GM12878 (cell line): ENCODE data around the gene AKAP13. TPM values are rescaled to one million over a fixed set of nuclear protein-coding genes. Genes with fewer than 3 reads are reported as not detected.

Experiments
- ATAC-seq: fragments of 200-7000 bp; cut with Tn5 transposase; 3 replicates; pipeline ENCODE4 v1.9.1; 2020; ENCODE audit warnings: mild to moderate bottlenecking, moderate library complexity
- BruUV-seq: library from RNA; stranded (reverse); fragments of 400-500 nt; replicated peaks from 2 replicates; lab custom pipeline; 2021; lab: Mats Ljungman, UMichigan
- CTCF ChIA-PET: fragments of 300-600 bp; sonication (Branson Sonifier 250); formaldehyde crosslinking; extraction: SDS; loops from one replicate; lab custom pipeline; 2021; ENCODE audit warnings: inconsistent platforms; lab: Yijun Ruan, JAX
- POLR2A ChIA-PET: fragments of 350-600 bp; formaldehyde crosslinking; extraction: SDS; loops from one replicate; lab custom pipeline; 2021; ENCODE audit warnings: inconsistent platforms; lab: Charles Lee
- RAD21 ChIA-PET: fragments of 300-600 bp; sonication (Branson Sonifier 250); formaldehyde crosslinking; loops from one replicate; lab custom pipeline; 2023; ENCODE audit warnings: antibody characterized with exemption; ENCODE audit not compliant: unreplicated experiment; lab: Charles Lee
- SMC1A ChIA-PET: fragments of 300-600 bp; sonication (Branson Sonifier 250); formaldehyde crosslinking; loops from one replicate; lab custom pipeline; 2023; ENCODE audit not compliant: unreplicated experiment, uncharacterized antibody; lab: Charles Lee
- DNase-seq: peaks from one replicate; pipeline ENCODE4 v3.0.0-alpha.2; 2011; ENCODE audit warnings: low read depth, low spot score
- FAIRE-seq: peaks from 3 replicates; lab custom pipeline; 2011; peaks lifted over from hg19 to GRCh38; lab: Jason Lieb, UNC
- H2AFZ ChIP-seq: 2 replicates; pipeline ENCODE4 v1.6.0; 2011; ENCODE audit warnings: low read depth, low read length, control low read depth; ENCODE audit not compliant: control insufficient read depth
- H3K27ac ChIP-seq: 2 replicates; pipeline ENCODE4 v1.5.1; 2011; ENCODE audit warnings: control low read depth; ENCODE audit not compliant: control insufficient read depth, insufficient read depth
- H3K27me3 ChIP-seq, 2 experiments: replicated peaks in 1 of 2; 2 replicates each; pipeline versions ENCODE4 v1.6.0 to v1.6.1; 2011; ENCODE audit warnings: low read length in 1 of 2; ENCODE audit not compliant: control insufficient read depth in 2 of 2, insufficient read depth in 2 of 2
- H3K36me3 ChIP-seq, 2 experiments: 2 replicates each; pipeline ENCODE4 v1.5.1; 2011; ENCODE audit warnings: low read length in 1 of 2; ENCODE audit not compliant: control insufficient read depth in 2 of 2, insufficient read depth in 2 of 2
- H3K4me1 ChIP-seq: 2 replicates; pipeline ENCODE4 v1.6.1; 2011; ENCODE audit warnings: mild to moderate bottlenecking, low read length, moderate library complexity, mixed read lengths; ENCODE audit not compliant: control insufficient read depth, insufficient read depth
- H3K4me2 ChIP-seq: 2 replicates; pipeline ENCODE4 v1.6.0; 2011; ENCODE audit warnings: control low read depth; ENCODE audit not compliant: control insufficient read depth, insufficient read depth
- H3K4me3 ChIP-seq: fragments of 200-600 bp; sonication (generic); 2 replicates; pipeline ENCODE4 v1.5.1; 2016
- H3K79me2 ChIP-seq: 2 replicates; pipeline ENCODE4 v1.6.0; 2011; ENCODE audit warnings: low read length; ENCODE audit not compliant: control insufficient read depth, insufficient read depth
- H3K9ac ChIP-seq: 2 replicates; pipeline ENCODE4 v1.8.0; 2011; ENCODE audit warnings: low read length, control low read depth, mixed read lengths; ENCODE audit not compliant: control insufficient read depth, insufficient read depth
- H3K9me3 ChIP-seq: replicated peaks from 3 replicates; pipeline ENCODE4 v1.5.1; 2011; ENCODE audit warnings: mild to moderate bottlenecking, low read length; ENCODE audit not compliant: control insufficient read depth, insufficient read depth
- H4K20me1 ChIP-seq: 2 replicates; pipeline ENCODE4 v1.6.0; 2011; ENCODE audit not compliant: control insufficient read depth, insufficient read depth
- KDM1A ChIP-seq: fragments of 200-600 bp; sonication (generic); IDR thresholded peaks from 2 replicates; pipeline ENCODE4 v1.6.1; 2016; ENCODE audit warnings: borderline replicate concordance
- LARP7 ChIP-seq: fragments of 450-650 bp; IDR thresholded peaks from 2 replicates; pipeline ENCODE4 v1.6.1; 2017; ENCODE audit warnings: mild to moderate bottlenecking
- NR2F1 ChIP-seq: fragments of 450-650 bp; conservative IDR thresholded peaks from 2 replicates; pipeline ENCODE4 v1.6.1; 2017; ENCODE audit warnings: mild to moderate bottlenecking
- PAX8 ChIP-seq: fragments of 450-650 bp; IDR thresholded peaks from 2 replicates; pipeline ENCODE4 v1.6.1; 2017; ENCODE audit warnings: mild to moderate bottlenecking, moderate library complexity
- POLR2A ChIP-seq: IDR thresholded peaks from 2 replicates; pipeline ENCODE4 v1.6.1; 2011; ENCODE audit warnings: low read depth, mild to moderate bottlenecking, low read length
- SREBF1 ChIP-seq: IDR thresholded peaks from 2 replicates; pipeline ENCODE4 v1.6.1; 2012; ENCODE audit warnings: mild to moderate bottlenecking, low read length
- ZBED1 ChIP-seq: IDR thresholded peaks from 2 replicates; pipeline ENCODE4 v1.6.1; 2016; ENCODE audit warnings: borderline replicate concordance
- WGBS: methylation state at CpG from one replicate; pipeline ENCODE4 v1.1.6; 2016; ENCODE audit warnings: low lambda C conversion rate; ENCODE audit not compliant: insufficient replicate concordance, insufficient coverage; ENCODE audit errors: missing lambda C conversion rate; 5-methylcytosine and 5-hydroxymethylcytosine counted together
- in situ Hi-C: fragments of 300-500 bp; cut with MboI; formaldehyde crosslinking; loops from 9 replicates; pipeline ENCODE4 v1.14.3; 2018; ENCODE audit warnings: mixed read lengths
- intact Hi-C: fragments of 100-400 bp; cut with micrococcal nuclease; formaldehyde crosslinking; loops from one replicate; pipeline ENCODE4 v1.14.2; 2022; ENCODE audit not compliant: unreplicated experiment
- polyA plus RNA-seq, 11 experiments: library from polyadenylated mRNA; depleted of rRNA in 4 of 11; unstranded in 6 of 11; stranded (reverse) in 5 of 11; fragments of >200 nt; fragmentation: Nextera tagmentation in 4 of 11; fragmentation: Illumina TruSeq in 1 of 11; extraction: Ambion mirVana in 4 of 11; extraction: Trizol in 1 of 11; gene quantifications; 1 replicate in 1 of 11; 2 replicates in 10 of 11; pipeline versions ENCODE4 v1.2.1 to v1.2.3, GENCODE V29; 2011 to 2016; ENCODE audit warnings: inconsistent platforms in 2 of 11, missing spikeins in 2 of 11, low read depth in 1 of 11
- total RNA-seq, 4 experiments: library from RNA; depleted of rRNA in 3 of 4; stranded (reverse); fragments of >200 nt in 3 of 4; fragmentation: Illumina TruSeq in 1 of 4; extraction: Trizol in 1 of 4; gene quantifications; 2 replicates each; pipeline versions ENCODE4 v1.2.1 to v1.2.3, GENCODE V29; 2013 to 2021
- TF ChIP-seq, protein P1 (sequence below): IDR thresholded peaks from 2 replicates; pipeline ENCODE4 v1.6.1; 2012; ENCODE audit warnings: low read depth, low read length, improper control_type of control experiment
- TF ChIP-seq, protein P2 (sequence below): fragments of 450-650 bp; formaldehyde crosslinking; IDR thresholded peaks from 2 replicates; pipeline ENCODE4 v1.4.0; 2022; ENCODE audit warnings: mild to moderate bottlenecking, moderate library complexity
- TF ChIP-seq, protein P3 (sequence below): fragments of 450-650 bp; formaldehyde crosslinking; IDR thresholded peaks from 2 replicates; pipeline ENCODE4 v1.5.0; 2022; ENCODE audit warnings: mild to moderate bottlenecking, missing genetic modification characterization
- TF ChIP-seq, protein P4 (sequence below): IDR thresholded peaks from 2 replicates; pipeline ENCODE4 v1.6.1; 2011; ENCODE audit warnings: mild to moderate bottlenecking, low read depth, low read length, moderate library complexity; ENCODE audit not compliant: insufficient replicate concordance
- TF ChIP-seq, protein P5 (sequence below): fragments of 150-350 bp; IDR thresholded peaks from 2 replicates; pipeline ENCODE4 v1.6.1; 2016; ENCODE audit warnings: low read depth, low read length

The AKAP13 gene
- total and polyA plus RNA-seq, 10 of the 15 experiments (the other 5 are each of a cell fraction or from before 2014, with no cell fraction given): 14.4 to 74.9 (median 55.1) TPM

DNA sequence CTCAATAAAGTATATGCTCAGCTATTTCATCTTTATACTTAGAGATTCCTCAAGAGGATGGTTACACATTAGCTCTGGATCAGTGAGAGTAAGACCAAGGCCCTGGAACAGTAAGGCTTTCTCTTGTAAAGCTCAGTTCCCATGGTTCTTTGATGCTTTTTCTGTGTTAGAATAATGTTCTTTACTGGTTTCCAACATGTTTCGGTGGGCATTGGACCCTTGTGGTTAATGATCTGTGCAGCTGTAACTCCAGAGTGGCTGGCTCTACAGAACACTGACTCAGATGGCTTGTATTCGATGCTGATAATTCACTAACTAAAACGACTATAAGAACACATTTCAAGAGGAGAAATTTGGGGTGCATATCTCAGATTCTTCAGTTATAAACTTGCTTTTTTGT, 114.7 kb downstream of the AKAP13 start:
- FAIRE-seq (no peak), DNase-seq (no peak), ATAC-seq (no peak)
- CTCF ChIA-PET: interaction anchor here (0.6 to 2.6 kb wide), 2 partner anchors 9 to 14 kb away, joined by 3 to 19 read pairs; no protein-coding TSS in a partner anchor
- H3K27ac ChIP-seq: no peak overlapping the region
- no TSS peak for BruUV-seq
- in situ Hi-C loops (no loop called here), intact Hi-C loops (no loop called here)
- peaks cover 3% of the 10 kb centered on the region; the same call in 1 of the 2 replicates for H4K20me1 ChIP-seq
- RAD21 ChIA-PET: interaction anchor here (1.4 kb wide), 1 partner anchor 115 kb away, joined by 3 read pairs; the partner anchor contains the start of gene AKAP13
- H3K4me1 ChIP-seq: peaks cover 15% of the 10 kb centered on the region
- peaks cover 7% of the 10 kb centered on the region for H3K79me2 ChIP-seq
- H3K4me3 ChIP-seq: no peak overlapping the region
- no peak overlapping the region for H2AFZ ChIP-seq
- SMC1A ChIA-PET: interaction anchor here (0.8 to 2.5 kb wide), 7 partner anchors 10 to 164 kb away, joined by 3 to 13 read pairs (median 4); no protein-coding TSS in a partner anchor
- WGBS: 80% methylated on average over 3 of the region's 3 CpGs
- no peaks in the 10 kb centered on the region; a peak in 1 of 4 replicates for H3K36me3 ChIP-seq
- no peaks in the 10 kb centered on the region for H3K27me3 ChIP-seq
- no peak overlapping the region for H3K4me2 ChIP-seq
- no peaks in the 10 kb centered on the region for H3K9me3 ChIP-seq
- POLR2A ChIA-PET: no interaction called here
- no peak overlapping the region for H3K9ac ChIP-seq
- no peak for TF ChIP-seq ZBED1
- TF ChIP-seq, protein P1, sequence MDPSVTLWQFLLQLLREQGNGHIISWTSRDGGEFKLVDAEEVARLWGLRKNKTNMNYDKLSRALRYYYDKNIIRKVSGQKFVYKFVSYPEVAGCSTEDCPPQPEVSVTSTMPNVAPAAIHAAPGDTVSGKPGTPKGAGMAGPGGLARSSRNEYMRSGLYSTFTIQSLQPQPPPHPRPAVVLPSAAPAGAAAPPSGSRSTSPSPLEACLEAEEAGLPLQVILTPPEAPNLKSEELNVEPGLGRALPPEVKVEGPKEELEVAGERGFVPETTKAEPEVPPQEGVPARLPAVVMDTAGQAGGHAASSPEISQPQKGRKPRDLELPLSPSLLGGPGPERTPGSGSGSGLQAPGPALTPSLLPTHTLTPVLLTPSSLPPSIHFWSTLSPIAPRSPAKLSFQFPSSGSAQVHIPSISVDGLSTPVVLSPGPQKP: no peak
- no peak for TF ChIP-seq POLR2A
- TF ChIP-seq, protein P2, sequence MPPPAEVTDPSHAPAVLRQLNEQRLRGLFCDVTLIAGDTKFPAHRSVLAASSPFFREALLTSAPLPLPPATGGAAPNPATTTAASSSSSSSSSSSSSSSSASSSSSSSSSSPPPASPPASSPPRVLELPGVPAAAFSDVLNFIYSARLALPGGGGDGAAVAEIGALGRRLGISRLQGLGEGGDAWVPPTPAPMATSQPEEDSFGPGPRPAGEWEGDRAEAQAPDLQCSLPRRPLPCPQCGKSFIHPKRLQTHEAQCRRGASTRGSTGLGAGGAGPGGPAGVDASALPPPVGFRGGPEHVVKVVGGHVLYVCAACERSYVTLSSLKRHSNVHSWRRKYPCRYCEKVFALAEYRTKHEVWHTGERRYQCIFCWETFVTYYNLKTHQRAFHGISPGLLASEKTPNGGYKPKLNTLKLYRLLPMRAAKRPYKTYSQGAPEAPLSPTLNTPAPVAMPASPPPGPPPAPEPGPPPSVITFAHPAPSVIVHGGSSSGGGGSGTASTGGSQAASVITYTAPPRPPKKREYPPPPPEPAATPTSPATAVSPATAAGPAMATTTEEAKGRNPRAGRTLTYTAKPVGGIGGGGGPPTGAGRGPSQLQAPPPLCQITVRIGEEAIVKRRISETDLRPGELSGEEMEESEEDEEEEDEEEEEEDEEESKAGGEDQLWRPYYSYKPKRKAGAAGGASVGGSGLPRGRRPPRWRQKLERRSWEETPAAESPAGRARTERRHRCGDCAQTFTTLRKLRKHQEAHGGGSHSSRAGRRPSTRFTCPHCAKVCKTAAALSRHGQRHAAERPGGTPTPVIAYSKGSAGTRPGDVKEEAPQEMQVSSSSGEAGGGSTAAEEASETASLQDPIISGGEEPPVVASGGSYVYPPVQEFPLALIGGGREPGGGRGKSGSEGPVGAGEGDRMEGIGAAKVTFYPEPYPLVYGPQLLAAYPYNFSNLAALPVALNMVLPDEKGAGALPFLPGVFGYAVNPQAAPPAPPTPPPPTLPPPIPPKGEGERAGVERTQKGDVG (CRISPR knock-in tag): no peak
- TF ChIP-seq, protein P3, sequence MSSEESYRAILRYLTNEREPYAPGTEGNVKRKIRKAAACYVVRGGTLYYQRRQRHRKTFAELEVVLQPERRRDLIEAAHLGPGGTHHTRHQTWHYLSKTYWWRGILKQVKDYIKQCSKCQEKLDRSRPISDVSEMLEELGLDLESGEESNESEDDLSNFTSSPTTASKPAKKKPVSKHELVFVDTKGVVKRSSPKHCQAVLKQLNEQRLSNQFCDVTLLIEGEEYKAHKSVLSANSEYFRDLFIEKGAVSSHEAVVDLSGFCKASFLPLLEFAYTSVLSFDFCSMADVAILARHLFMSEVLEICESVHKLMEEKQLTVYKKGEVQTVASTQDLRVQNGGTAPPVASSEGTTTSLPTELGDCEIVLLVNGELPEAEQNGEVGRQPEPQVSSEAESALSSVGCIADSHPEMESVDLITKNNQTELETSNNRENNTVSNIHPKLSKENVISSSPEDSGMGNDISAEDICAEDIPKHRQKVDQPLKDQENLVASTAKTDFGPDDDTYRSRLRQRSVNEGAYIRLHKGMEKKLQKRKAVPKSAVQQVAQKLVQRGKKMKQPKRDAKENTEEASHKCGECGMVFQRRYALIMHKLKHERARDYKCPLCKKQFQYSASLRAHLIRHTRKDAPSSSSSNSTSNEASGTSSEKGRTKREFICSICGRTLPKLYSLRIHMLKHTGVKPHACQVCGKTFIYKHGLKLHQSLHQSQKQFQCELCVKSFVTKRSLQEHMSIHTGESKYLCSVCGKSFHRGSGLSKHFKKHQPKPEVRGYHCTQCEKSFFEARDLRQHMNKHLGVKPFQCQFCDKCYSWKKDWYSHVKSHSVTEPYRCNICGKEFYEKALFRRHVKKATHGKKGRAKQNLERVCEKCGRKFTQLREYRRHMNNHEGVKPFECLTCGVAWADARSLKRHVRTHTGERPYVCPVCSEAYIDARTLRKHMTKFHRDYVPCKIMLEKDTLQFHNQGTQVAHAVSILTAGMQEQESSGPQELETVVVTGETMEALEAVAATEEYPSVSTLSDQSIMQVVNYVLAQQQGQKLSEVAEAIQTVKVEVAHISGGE: no peak
- no peak for TF ChIP-seq LARP7
- no peak for TF ChIP-seq SREBF1
- TF ChIP-seq, protein P4, sequence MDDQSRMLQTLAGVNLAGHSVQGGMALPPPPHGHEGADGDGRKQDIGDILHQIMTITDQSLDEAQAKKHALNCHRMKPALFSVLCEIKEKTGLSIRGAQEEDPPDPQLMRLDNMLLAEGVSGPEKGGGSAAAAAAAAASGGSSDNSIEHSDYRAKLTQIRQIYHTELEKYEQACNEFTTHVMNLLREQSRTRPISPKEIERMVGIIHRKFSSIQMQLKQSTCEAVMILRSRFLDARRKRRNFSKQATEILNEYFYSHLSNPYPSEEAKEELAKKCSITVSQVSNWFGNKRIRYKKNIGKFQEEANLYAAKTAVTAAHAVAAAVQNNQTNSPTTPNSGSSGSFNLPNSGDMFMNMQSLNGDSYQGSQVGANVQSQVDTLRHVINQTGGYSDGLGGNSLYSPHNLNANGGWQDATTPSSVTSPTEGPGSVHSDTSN: no peak
- no peak for TF ChIP-seq PAX8
- no peak for TF ChIP-seq NR2F1
- TF ChIP-seq KDM1A: no peak
- TF ChIP-seq, protein P5, sequence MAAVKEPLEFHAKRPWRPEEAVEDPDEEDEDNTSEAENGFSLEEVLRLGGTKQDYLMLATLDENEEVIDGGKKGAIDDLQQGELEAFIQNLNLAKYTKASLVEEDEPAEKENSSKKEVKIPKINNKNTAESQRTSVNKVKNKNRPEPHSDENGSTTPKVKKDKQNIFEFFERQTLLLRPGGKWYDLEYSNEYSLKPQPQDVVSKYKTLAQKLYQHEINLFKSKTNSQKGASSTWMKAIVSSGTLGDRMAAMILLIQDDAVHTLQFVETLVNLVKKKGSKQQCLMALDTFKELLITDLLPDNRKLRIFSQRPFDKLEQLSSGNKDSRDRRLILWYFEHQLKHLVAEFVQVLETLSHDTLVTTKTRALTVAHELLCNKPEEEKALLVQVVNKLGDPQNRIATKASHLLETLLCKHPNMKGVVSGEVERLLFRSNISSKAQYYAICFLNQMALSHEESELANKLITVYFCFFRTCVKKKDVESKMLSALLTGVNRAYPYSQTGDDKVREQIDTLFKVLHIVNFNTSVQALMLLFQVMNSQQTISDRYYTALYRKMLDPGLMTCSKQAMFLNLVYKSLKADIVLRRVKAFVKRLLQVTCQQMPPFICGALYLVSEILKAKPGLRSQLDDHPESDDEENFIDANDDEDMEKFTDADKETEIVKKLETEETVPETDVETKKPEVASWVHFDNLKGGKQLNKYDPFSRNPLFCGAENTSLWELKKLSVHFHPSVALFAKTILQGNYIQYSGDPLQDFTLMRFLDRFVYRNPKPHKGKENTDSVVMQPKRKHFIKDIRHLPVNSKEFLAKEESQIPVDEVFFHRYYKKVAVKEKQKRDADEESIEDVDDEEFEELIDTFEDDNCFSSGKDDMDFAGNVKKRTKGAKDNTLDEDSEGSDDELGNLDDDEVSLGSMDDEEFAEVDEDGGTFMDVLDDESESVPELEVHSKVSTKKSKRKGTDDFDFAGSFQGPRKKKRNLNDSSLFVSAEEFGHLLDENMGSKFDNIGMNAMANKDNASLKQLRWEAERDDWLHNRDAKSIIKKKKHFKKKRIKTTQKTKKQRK: no peak
